GM18526 (cell line): ENCODE data around the gene BACH2.

Experiments
- POLR2A ChIP-seq: IDR thresholded peaks from 3 replicates; pipeline ENCODE4 v1.6.1; 2011; ENCODE audit not compliant: insufficient read length; ENCODE audit errors: extremely low read depth

BACH2 gene

GRCh38 chr6:90177544-90178383, 118.9 kb downstream of the BACH2 start:
- TF ChIP-seq POLR2A = no peak

- TF ChIP-seq POLR2A = no peak
These were observed 120.8 kb downstream of the BACH2 start for GRCh38 chr6:90175627-90176538.

- no peak for TF ChIP-seq POLR2A
These were observed 123.2 kb downstream of the BACH2 start for GRCh38 chr6:90173262-90173925.

DNA sequence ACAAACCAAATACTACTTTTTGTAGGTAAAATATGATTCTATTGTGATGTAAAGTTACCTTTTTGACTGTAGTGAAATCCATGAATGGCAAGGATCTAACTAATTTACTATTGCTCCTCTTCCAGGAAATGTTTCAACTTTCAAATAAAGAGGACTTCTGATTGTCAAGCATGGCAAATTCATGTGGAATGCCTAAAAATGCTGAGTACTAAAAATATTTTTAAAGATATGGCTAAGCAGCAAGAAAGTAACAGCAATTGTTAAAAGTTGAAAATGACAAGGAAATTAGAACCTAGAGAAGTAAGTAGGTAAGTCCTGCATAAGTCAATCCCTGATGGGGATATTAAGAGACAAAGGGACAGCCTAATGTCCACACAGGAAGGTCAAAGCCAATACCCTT, 126.0 kb downstream of the BACH2 start:
- no peak for TF ChIP-seq POLR2A

DNA sequence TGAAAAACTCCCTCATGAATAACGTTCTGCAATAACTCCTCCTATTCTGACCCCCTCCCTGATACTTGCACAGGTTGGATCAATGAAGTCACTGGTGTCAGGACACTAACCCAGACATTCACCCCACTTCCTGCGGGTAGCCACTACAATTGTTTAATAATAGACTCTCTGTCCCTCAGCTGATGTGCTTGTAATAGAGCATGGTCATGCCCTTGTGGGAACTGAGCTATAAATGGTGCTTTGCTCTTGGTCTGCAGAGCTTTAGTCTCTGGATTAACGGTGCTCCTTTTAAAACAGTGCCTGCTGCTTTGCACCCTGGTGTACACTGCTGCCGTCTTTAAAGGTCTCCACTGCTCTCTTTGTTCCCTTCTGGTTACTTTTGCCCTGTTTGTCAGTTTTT, 127.3 kb downstream of the BACH2 start:
- no peak for TF ChIP-seq POLR2A

DNA sequence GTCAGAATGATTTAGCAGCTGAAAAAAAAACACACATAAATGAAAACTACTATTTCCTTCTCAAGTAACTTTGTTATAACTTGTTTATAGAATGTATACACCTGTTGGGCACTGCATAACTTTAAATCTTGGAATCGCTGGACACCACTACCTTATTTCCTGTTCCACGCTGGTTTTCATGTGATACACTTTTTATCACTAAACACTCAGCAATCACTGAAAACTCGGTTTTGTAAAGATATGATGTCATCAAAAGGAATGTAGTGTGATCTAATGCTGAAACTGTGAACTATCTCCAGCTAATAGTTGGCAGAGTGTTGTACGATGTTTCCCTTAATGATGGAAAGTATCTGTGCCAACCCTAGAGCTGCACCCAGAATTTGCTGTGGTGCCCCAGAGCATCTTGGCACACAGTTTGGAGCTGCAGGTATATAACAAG, 127.9 kb downstream of the BACH2 start:
- TF ChIP-seq POLR2A = no peak

DNA sequence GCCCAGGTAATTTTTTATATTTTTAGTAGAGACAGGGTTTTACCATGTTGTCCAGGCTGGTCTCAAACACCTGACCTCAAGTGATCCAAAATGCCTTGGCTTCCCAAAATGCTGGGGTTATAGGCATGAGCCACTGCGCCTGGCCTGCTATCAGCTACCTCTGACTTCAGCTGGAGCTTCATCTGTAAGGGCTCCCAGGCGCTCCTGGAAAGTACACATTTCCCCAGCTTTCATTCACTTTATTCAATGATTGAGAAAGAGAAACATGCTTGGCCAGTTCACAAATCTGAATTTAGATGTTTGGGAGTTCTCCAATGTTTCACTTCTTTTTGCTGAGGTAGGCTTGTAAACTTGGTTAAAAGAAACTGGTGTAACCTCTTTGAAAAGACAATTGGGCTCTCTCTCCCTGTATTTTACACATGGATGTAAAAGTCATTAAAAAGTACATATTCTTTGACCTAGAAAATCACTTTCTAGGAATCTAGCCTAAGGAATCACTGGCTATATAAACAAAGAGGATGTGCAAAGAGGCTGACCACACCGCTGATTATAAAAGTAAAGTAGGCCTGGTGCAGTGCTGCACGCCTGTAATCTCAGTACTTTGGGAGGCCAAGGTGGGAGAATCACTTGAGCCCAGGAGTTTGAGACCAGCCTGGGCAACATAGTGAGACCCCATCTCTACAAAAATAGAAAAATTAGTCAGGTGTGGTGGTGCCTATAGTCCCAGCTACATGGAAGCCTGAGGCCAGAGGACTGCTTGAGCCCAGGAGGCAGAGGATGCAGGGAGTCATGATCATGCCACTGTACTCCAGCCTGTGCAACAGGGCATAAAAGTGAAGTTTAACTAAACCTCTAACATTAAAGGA, 128.9 kb downstream of the BACH2 start:
- no peak for TF ChIP-seq POLR2A

DNA sequence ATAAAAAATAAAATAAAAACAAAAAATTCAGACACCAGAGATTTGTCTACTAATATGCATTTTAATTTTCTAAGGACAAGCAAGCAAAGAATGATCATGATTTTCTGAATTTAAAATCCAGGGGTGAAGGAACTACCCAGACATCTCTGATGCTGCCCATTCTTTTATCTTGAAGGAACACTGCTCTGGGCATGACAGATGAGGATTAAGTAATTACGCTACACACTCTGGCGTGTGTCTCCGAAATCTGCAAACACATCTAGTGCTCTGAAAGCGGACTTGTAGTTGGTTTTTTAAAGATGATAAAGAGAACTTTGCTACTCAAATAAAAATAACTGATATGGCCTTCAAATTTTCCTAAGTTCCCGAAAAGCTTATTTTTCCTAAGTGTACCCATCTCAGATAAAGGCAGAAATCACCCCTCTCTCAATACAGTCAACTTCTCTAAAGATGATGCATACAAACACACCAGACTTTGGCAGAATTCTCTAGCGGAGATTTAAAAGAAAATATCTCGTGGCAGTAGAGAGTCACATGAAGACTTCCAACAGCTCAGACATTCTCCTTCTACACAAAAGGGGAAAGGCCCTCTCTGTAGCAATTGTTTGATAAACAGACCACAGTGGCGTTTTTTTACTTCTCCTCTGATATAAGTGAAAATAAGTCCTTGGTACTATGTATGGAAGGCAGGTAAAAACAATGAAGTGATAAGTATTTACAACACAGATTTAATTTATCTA, 133.8 kb downstream of the BACH2 start:
- no peak for TF ChIP-seq POLR2A

GRCh38 chr6:90160013-90160412, 136.6 kb downstream of the BACH2 start:
- TF ChIP-seq POLR2A = no peak

DNA sequence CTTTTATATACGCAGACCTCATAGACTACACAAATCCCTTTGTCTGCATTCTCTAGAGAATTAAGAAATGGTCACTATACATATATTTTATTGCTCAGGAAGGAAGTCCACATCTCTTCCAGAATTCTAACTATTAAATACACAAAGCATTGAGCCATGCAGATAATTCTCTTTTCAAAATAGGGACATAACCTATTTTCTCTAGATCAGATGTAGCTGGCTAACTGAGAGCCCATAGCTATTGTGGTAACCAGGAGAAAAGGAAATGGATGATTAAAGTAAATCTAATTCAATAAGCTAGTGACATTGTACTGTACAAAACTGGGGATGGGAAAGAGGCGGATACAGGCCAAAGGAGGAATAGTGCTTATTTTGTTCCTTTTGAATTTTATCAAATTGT, 137.2 kb downstream of the BACH2 start:
- TF ChIP-seq POLR2A = no peak

DNA sequence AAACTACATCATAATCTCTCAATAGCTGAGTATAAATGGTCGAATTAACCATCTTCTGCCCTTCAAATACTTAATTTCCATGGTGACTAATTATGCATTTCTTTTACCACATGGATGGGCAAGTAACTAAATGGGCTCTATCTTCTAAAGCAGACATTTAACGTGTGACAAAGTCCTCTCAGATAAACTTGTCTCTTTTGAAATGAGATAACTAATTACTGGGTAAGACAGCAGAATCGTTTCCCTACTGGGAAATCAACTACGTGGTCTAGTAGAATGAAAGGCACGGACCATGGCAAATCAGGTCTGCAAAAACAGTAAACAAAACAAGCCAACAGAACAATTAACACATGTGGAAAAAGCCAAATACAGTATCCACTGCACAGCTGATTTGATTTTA, 137.7 kb downstream of the BACH2 start:
- TF ChIP-seq POLR2A = no peak

- TF ChIP-seq POLR2A = no peak
These were observed 139.2 kb downstream of the BACH2 start for GRCh38 chr6:90157441-90157840.

GRCh38 chr6:90156861-90157260, 139.8 kb downstream of the BACH2 start:
- TF ChIP-seq POLR2A = no peak
